GM18951 (cell line): ENCODE measurements around the gene MSANTD2.

Experiments used
- POLR2A ChIP-seq: IDR thresholded peaks from 4 replicates; pipeline ENCODE4 v1.6.1; 2011; ENCODE audit warnings: mild to moderate bottlenecking; ENCODE audit not compliant: insufficient read length, insufficient read depth; ENCODE audit errors: extremely low read depth
- in situ Hi-C: fragments of 300-500 bp; cut with MboI; formaldehyde crosslinking; loops from one replicate; pipeline ENCODE4 v1.12.0; 2022; ENCODE audit warnings: low sequenced_read_pairs, mixed read lengths, inconsistent platforms; ENCODE audit not compliant: unreplicated experiment

MSANTD2 gene

DNA sequence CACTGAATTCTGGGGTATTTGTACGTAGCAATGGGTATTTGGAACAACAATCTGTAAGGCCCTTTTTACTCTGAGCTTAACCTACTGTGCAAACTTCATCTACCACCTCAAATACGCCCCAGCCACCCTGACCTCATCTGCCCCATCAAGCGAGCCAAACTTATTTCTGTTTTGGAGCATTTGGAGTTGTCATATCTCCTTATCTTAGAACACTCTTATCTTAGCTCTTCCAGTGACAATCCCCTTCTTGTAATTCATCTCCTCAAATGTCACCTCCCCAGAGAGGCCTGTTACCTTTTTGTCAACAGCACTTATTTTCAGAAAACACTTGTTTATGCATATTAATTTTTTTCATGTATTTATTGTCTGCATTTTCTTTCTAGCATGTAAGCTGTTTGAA, 4.7 kb upstream of the MSANTD2 start:
- in situ Hi-C loops, result no loop called here
- no peak for TF ChIP-seq POLR2A

GRCh38 chr11:124801636-124802312, 1.6 kb upstream of the MSANTD2 start:
- TF ChIP-seq POLR2A, result no peak
- in situ Hi-C loops, result no loop called here

DNA sequence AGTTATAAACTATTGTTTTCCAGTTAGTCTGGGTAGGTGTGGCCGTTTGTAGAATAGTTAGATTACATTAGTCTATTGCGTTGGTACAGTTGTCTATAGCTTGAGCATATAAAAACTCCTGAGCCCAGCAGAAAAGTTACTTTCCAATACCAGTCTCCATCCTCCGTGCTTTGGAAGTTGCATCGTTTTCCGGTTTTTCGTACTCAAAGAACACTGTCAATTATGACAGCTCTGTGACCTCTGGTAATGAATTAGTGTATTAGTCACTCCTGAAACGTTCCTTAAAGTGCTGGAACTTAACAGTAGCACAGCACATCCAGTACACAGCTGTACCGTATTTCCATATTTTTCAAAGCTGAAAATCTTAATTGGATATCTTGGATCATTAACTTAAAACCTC, 808 bp upstream of the MSANTD2 start:
- no peak for TF ChIP-seq POLR2A
- in situ Hi-C loops, result no loop called here

GRCh38 chr11:124799348-124800225, 619 bp downstream of the MSANTD2 start:
- no peak for TF ChIP-seq POLR2A
- in situ Hi-C loops, result no loop called here

- TF ChIP-seq POLR2A, result no peak
- in situ Hi-C loops, result no loop called here
Measured at GRCh38 chr11:124798991-124799347, 1.2 kb downstream of the MSANTD2 start.

GRCh38 chr11:124796312-124796711, 3.9 kb downstream of the MSANTD2 start:
- no peak for TF ChIP-seq POLR2A
- in situ Hi-C loops, result no loop called here

GRCh38 chr11:124793466-124794278, 6.5 kb downstream of the MSANTD2 start:
- in situ Hi-C loops, result no loop called here
- TF ChIP-seq POLR2A, result no peak

DNA sequence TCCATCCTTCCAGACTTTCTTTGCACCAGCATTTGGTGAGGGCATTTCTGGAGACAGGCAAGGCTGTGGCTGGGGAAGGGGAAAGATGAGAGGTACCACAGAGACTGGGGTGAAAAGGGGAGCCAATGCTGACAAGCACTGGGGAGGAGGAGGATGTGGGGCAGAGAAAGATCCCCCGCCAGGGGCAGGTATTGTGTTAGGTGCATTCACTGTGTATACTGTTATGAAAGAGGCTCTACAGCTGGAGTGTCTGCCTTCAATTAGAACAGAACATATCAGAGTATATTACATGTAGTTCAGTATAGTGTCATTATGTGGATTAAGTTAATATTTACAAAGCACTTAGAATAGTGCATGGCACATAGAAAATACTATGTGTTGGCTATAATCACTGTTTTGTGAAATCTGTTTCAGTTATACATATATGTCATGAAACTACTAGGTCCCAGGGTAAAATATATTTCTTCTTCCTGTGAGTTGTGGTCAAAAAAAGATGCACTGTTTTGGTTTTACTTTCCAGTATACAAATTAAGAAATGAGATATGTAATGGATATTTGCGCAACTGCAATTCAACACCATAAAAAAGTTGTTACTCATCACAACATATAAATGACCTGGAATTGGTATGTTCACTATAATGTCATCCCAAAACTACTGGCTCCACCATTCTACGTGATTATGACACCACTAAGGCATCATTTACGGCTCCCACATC, 8.4 kb downstream of the MSANTD2 start:
- in situ Hi-C loops, result no loop called here

GRCh38 chr11:124788521-124788920, 11.7 kb downstream of the MSANTD2 start:
- in situ Hi-C loops, result no loop called here
- no peak for TF ChIP-seq POLR2A

More for the DNA sequence above, 8.4 kb downstream of the MSANTD2 start:
- no peak for TF ChIP-seq POLR2A

GRCh38 chr11:124784051-124784450, 16.2 kb downstream of the MSANTD2 start:
- TF ChIP-seq POLR2A, result no peak
- in situ Hi-C loops, result no loop called here

DNA sequence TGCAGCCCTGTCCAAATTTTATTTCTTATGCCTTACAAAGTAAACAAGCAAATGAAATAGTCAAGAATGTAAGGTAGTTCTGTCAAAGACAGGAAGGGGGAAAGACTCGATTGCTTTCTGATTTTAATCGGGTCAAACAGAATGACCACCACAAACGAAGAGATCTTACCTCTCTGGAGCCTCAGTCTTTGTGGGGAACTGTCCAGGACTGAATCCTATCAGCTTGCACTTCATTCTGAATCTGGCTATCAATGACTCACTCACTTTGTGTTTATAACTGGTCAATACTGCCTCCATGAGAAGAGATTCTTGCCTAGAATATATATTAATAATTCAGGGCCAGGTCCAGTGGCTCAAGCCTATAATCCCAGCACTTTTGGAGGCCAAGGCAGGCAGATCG, 17.2 kb downstream of the MSANTD2 start:
- in situ Hi-C loops, result no loop called here
- TF ChIP-seq POLR2A, result no peak

DNA sequence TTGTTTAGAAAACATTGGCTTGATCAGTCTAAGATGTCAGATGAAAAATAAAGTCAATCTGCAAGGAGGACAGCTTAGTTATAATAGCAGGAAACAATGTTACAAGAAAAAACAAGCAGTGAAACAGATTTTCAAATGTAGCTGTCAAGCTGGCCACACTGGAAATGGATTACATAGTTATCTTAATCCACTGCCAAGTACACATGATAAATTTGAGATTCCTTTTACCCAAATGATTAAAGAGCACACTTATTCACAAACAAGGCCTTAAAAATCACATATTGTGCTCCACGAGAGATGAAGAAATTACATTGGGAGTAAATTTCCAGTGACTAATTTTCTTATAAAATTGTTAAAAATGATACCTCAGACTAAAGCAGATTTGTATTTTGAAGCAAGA, 20.6 kb downstream of the MSANTD2 start:
- in situ Hi-C loops, result no loop called here
- no peak for TF ChIP-seq POLR2A

GRCh38 chr11:124778281-124778680, 21.9 kb downstream of the MSANTD2 start:
- in situ Hi-C loops, result no loop called here
- TF ChIP-seq POLR2A, result no peak
